ENCODE measurements around the gene COX7A2L. TPM values are rescaled to one million over a fixed set of nuclear protein-coding genes. Genes with fewer than 3 reads are reported as not detected.
A peak's percentile ranks its signal among the peaks of the same experiment; 100 is the strongest.
"Not testable (repeated sequence)": the region's sequence is repeated elsewhere in the genome, so short reads cannot be mapped to it uniquely, and the experiment has no call there.

COX7A2L gene
- total and polyA plus RNA-seq, 2 experiments from 2014 or later = 112 to 149 TPM

DNA sequence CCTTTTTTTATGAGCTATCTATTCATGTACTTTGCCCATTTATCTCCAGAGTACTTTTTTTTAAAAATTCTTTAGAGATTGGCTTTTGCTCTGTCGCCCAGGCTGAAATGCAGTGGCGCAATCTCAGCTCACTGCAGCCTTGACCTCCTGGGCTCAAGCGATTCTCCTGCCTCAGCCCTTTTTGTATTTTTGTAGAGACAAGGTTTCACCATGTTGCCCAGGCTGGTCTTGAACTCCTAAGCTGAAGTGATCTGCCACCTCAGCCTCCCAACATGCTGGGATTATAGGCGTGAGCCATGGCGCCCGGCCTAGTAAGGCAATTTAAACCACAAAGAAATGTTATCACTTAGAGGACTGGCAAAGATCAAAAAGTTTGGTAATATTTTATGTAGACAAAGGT, 14.2 kb downstream of the COX7A2L start:
- H3K9me3 Mint-ChIP-seq; H3F3A ChIP-seq (replicated peaks; ENCODE audit: low read depth); H3K4me1 ChIP-seq (ENCODE audit: insufficient read depth); H3K36me3 ChIP-seq (ENCODE audit: insufficient read depth); H3K27ac Mint-ChIP-seq; H3K4me1 Mint-ChIP-seq; H3K4me3 ChIP-seq; H3K27me3 Mint-ChIP-seq (ENCODE audit: insufficient read depth, low read depth, poor library complexity); H2AFZ ChIP-seq; ATAC-seq; H3K4me2 ChIP-seq; H4K20me1 ChIP-seq (replicated peaks; ENCODE audit: insufficient read depth); DNase-seq (ENCODE audit: low spot score); H3K9me2 ChIP-seq (ENCODE audit: insufficient read depth); H3K4me3 Mint-ChIP-seq; H3K27ac ChIP-seq (ENCODE audit: low read depth); H3K27me3 ChIP-seq (ENCODE audit: insufficient read depth): not testable (repeated sequence)
- peaks cover 27% of the 10 kb centered on the region for H3K36me3 Mint-ChIP-seq (ENCODE audit: low read depth)
- peaks cover 84% of the 10 kb centered on the region for H3K79me2 ChIP-seq (replicated peaks; ENCODE audit: insufficient read depth)

DNA sequence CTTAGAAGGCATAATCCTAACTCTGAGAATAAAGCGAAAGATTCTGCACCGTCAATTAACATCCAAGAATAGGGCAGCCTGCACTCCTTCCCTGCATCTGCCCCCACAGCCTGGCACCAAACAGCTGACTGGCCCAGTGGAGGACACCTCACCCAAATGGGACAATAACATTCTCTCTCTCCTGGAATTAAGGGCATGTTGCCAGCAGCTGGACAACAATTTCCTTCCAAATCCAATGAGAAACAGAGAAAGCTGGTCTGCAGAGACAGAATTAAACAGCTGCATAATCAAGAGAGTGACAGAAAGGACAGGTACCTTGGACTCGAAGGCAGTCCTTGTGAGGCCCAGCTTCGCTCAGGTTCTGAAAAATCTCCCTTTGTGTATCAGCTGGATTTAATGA, 15.0 kb downstream of the COX7A2L start:
- peaks cover 75% of the 10 kb centered on the region for H3K79me2 ChIP-seq (replicated peaks; ENCODE audit: insufficient read depth)
- H3K27ac Mint-ChIP-seq = no peak overlapping the region
- peaks cover 3% of the 10 kb centered on the region for H3K36me3 ChIP-seq (ENCODE audit: insufficient read depth)
- H3K4me1 ChIP-seq (ENCODE audit: insufficient read depth) = no peaks in the 10 kb centered on the region; the same call in 1 of the 2 replicates
- H3K27ac ChIP-seq (ENCODE audit: low read depth) = peak overlapping the region; percentile 26; the same call in 1 of the 2 replicates
- H3K27me3 ChIP-seq (ENCODE audit: insufficient read depth) = no peaks in the 10 kb centered on the region
- no peaks in the 10 kb centered on the region for H3K9me2 ChIP-seq (ENCODE audit: insufficient read depth)
- peaks cover 24% of the 10 kb centered on the region for H3K36me3 Mint-ChIP-seq (ENCODE audit: low read depth)
- no peak overlapping the region for H3K4me3 Mint-ChIP-seq
- ATAC-seq (no peak), DNase-seq (ENCODE audit: low spot score) (no peak)
- no peak overlapping the region for H3K4me3 ChIP-seq
- H3K27me3 Mint-ChIP-seq (ENCODE audit: insufficient read depth, low read depth, poor library complexity) = peaks cover 10% of the 10 kb centered on the region
- H4K20me1 ChIP-seq (replicated peaks; ENCODE audit: insufficient read depth) = peaks cover 6% of the 10 kb centered on the region
- no peak overlapping the region for H3K4me2 ChIP-seq
- peaks cover 10% of the 10 kb centered on the region for H3K4me1 Mint-ChIP-seq
- no peaks in the 10 kb centered on the region for H3K9me3 Mint-ChIP-seq
- no peak overlapping the region for H2AFZ ChIP-seq
- peaks cover 3% of the 10 kb centered on the region; the same call in 1 of the 2 replicates for H3F3A ChIP-seq (replicated peaks; ENCODE audit: low read depth)
- TF ChIP-seq, protein P1, sequence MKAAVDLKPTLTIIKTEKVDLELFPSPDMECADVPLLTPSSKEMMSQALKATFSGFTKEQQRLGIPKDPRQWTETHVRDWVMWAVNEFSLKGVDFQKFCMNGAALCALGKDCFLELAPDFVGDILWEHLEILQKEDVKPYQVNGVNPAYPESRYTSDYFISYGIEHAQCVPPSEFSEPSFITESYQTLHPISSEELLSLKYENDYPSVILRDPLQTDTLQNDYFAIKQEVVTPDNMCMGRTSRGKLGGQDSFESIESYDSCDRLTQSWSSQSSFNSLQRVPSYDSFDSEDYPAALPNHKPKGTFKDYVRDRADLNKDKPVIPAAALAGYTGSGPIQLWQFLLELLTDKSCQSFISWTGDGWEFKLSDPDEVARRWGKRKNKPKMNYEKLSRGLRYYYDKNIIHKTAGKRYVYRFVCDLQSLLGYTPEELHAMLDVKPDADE (IDR thresholded peaks at IDR 0.05) = no peak
- TF ChIP-seq, protein P2, sequence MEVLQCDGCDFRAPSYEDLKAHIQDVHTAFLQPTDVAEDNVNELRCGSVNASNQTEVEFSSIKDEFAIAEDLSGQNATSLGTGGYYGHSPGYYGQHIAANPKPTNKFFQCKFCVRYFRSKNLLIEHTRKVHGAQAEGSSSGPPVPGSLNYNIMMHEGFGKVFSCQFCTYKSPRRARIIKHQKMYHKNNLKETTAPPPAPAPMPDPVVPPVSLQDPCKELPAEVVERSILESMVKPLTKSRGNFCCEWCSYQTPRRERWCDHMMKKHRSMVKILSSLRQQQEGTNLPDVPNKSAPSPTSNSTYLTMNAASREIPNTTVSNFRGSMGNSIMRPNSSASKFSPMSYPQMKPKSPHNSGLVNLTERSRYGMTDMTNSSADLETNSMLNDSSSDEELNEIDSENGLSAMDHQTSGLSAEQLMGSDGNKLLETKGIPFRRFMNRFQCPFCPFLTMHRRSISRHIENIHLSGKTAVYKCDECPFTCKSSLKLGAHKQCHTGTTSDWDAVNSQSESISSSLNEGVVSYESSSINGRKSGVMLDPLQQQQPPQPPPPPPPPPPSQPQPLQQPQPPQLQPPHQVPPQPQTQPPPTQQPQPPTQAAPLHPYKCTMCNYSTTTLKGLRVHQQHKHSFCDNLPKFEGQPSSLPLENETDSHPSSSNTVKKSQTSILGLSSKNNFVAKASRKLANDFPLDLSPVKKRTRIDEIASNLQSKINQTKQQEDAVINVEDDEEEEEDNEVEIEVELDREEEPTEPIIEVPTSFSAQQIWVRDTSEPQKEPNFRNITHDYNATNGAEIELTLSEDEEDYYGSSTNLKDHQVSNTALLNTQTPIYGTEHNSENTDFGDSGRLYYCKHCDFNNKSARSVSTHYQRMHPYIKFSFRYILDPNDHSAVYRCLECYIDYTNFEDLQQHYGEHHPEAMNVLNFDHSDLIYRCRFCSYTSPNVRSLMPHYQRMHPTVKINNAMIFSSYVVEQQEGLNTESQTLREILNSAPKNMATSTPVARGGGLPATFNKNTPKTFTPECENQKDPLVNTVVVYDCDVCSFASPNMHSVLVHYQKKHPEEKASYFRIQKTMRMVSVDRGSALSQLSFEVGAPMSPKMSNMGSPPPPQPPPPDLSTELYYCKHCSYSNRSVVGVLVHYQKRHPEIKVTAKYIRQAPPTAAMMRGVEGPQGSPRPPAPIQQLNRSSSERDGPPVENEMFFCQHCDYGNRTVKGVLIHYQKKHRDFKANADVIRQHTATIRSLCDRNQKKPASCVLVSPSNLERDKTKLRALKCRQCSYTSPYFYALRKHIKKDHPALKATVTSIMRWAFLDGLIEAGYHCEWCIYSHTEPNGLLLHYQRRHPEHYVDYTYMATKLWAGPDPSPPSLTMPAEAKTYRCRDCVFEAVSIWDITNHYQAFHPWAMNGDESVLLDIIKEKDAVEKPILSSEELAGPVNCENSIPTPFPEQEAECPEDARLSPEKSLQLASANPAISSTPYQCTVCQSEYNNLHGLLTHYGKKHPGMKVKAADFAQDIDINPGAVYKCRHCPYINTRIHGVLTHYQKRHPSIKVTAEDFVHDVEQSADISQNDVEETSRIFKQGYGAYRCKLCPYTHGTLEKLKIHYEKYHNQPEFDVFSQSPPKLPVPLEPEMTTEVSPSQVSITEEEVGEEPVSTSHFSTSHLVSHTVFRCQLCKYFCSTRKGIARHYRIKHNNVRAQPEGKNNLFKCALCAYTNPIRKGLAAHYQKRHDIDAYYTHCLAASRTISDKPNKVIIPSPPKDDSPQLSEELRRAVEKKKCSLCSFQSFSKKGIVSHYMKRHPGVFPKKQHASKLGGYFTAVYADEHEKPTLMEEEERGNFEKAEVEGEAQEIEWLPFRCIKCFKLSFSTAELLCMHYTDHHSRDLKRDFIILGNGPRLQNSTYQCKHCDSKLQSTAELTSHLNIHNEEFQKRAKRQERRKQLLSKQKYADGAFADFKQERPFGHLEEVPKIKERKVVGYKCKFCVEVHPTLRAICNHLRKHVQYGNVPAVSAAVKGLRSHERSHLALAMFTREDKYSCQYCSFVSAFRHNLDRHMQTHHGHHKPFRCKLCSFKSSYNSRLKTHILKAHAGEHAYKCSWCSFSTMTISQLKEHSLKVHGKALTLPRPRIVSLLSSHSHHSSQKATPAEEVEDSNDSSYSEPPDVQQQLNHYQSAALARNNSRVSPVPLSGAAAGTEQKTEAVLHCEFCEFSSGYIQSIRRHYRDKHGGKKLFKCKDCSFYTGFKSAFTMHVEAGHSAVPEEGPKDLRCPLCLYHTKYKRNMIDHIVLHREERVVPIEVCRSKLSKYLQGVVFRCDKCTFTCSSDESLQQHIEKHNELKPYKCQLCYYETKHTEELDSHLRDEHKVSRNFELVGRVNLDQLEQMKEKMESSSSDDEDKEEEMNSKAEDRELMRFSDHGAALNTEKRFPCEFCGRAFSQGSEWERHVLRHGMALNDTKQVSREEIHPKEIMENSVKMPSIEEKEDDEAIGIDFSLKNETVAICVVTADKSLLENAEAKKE (CRISPR knock-in tag; IDR thresholded peaks at IDR 0.05) = no peak
- TF ChIP-seq, protein P3, sequence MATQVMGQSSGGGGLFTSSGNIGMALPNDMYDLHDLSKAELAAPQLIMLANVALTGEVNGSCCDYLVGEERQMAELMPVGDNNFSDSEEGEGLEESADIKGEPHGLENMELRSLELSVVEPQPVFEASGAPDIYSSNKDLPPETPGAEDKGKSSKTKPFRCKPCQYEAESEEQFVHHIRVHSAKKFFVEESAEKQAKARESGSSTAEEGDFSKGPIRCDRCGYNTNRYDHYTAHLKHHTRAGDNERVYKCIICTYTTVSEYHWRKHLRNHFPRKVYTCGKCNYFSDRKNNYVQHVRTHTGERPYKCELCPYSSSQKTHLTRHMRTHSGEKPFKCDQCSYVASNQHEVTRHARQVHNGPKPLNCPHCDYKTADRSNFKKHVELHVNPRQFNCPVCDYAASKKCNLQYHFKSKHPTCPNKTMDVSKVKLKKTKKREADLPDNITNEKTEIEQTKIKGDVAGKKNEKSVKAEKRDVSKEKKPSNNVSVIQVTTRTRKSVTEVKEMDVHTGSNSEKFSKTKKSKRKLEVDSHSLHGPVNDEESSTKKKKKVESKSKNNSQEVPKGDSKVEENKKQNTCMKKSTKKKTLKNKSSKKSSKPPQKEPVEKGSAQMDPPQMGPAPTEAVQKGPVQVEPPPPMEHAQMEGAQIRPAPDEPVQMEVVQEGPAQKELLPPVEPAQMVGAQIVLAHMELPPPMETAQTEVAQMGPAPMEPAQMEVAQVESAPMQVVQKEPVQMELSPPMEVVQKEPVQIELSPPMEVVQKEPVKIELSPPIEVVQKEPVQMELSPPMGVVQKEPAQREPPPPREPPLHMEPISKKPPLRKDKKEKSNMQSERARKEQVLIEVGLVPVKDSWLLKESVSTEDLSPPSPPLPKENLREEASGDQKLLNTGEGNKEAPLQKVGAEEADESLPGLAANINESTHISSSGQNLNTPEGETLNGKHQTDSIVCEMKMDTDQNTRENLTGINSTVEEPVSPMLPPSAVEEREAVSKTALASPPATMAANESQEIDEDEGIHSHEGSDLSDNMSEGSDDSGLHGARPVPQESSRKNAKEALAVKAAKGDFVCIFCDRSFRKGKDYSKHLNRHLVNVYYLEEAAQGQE (IDR thresholded peaks at IDR 0.05; ENCODE audit: unreplicated experiment) = no peak
- TF ChIP-seq JUNB (IDR thresholded peaks at IDR 0.05; ENCODE audit: unreplicated experiment) (no peak), ZNF114 (CRISPR knock-in tag; IDR thresholded peaks at IDR 0.05) (no peak), STAT1 (IDR thresholded peaks at IDR 0.05; ENCODE audit: unreplicated experiment) (no peak), POLR2AphosphoS5 (IDR thresholded peaks at IDR 0.05; ENCODE audit: low read depth) (no peak), NANOG (IDR thresholded peaks at IDR 0.05; ENCODE audit: borderline replicate concordance) (no peak), EZH2 (IDR thresholded peaks at IDR 0.05; ENCODE audit: low read depth, unreplicated experiment) (no peak), ZNF331 (CRISPR knock-in tag; IDR thresholded peaks at IDR 0.05; ENCODE audit: low read depth) (no peak)
